PC-3 (cell line): ENCODE data around the gene TAS1R3.

ENCODE experiments used
- CTCF ChIP-seq: fragments of 300-600 bp; sonication (generic); conservative IDR thresholded peaks from 2 replicates; pipeline ENCODE4 v1.5.1; 2017; ENCODE audit warnings: antibody characterized with exemption, low read depth, mild to moderate bottlenecking, low read length
- EZH2 ChIP-seq: fragments of 300-600 bp; sonication (generic); IDR thresholded peaks from one replicate; pipeline ENCODE4 v1.6.1; 2017; ENCODE audit warnings: antibody characterized with exemption, mild to moderate bottlenecking, low read length; ENCODE audit not compliant: unreplicated experiment
- EZH2phosphoT487 ChIP-seq: fragments of 300-600 bp; sonication (generic); IDR thresholded peaks from 2 replicates; pipeline ENCODE4 v1.6.1; 2018; ENCODE audit warnings: mild to moderate bottlenecking, antibody characterized with exemption, low read length, borderline replicate concordance

- TF ChIP-seq CTCF (no peak), EZH2 (no peak), EZH2phosphoT487 (no peak)
Measured at GRCh38 chr1:1356796-1357401, 25.8 kb downstream of the TAS1R3 start.
